ENCODE data around the gene LARGE1.
A peak's percentile ranks its signal among the peaks of the same experiment; 100 is the strongest.

The LARGE1 gene

DNA sequence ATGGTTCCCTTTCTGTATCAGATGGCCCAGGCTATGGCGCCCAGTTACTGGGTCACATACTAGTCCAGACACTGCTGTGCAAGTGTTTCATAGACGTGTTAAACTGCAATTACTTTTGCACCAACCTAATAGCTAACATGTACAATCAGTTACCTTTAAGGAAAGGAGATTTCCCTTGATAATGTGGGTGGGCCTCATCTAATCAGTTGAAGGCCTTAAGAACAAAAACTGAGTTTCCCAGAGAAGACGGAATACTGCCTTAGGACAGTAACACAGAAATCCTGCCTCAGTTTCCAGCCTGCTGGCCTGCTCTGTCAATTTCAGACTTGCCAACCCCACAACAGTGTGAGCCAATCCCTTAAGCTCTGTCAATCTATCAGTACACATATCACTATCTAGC lies 632.2 kb downstream of the LARGE1 start:
- DNase-seq (ENCODE audit: extremely low read depth in 1 of 2, low read depth in 1 of 2), result no peak

DNA sequence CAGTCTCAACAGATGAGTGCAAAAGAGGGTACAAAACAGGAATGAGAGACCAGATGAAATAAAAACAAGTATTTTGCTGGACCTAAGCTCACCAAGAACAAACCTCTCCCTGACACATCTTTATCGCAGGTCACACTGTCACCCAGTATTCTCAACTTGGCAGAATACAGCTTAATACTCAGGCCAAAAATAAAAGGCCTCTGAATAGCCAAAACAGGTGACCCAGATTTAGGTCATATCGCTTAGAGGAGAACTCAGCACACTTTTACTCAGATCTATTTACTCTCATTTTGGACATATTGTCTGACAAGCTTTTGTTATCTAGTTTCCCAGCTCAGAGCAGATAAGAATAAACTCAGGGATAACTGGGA lies 645.2 kb downstream of the LARGE1 start:
- no peak for DNase-seq (ENCODE audit: extremely low read depth in 1 of 2, low read depth in 1 of 2)

DNA sequence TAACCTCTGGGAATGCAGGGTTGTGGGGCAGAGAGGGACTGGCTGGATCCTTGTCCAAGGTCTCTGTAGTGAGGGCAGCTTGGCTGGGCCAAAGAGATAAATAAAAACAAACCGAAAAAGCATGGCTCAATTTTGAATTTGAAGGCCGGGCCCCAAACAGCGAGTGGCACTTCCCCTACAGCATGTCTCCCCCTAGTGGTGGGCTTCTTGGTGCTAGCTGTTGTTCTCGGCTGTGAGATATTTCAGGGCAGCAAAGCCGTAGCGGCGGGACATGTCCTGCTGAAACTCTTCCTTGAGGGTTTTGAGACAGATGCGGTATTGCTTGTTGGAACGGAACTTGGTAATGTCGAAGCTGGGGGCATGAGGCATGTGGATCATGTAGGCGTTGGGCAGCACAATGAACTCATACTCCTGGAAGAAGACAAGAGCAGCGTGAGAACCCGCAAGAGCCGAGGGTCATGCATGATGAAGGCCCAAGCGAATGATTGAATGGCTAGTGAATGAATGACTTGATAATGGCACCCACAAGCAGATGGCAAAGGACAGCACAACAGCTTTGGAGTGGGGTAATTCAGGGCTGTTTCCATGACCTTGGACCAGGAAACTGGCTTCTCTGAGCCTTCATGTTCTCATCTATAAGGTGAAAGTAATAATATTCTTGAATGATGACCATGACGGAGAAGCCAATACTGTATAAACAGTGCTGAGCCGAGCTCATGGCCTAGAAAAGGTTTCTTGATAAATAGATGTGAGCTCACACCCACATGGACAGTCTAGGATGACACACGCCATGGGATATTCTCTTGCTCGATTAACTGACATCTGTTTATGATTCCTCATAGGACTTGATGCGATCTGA lies 645.8 kb downstream of the LARGE1 start:
- peak in 1 of 2 donors; percentile 1 for DNase-seq (ENCODE audit: extremely low read depth in 1 of 2, low read depth in 1 of 2)

DNA sequence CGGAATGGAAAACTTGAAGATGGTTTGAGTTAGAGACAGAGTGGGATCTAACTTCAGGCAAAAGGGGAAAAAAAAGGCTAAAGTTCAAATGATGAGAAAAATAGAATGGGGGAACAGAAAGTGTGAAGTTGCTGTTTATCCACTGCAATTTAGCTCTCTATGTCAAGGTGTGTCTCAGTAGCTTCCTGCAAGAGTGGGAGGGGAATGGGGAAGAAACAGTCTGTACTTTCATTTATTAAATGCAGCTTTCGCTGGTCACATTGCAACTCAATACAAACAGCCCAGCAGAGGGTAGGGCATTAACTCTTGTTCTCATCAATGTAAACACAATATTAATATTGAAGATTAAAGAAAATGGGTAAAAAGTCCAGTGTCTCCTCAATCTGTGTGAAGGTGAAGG lies 647.4 kb downstream of the LARGE1 start:
- DNase-seq (ENCODE audit: extremely low read depth in 1 of 2, low read depth in 1 of 2), result no peak

DNA sequence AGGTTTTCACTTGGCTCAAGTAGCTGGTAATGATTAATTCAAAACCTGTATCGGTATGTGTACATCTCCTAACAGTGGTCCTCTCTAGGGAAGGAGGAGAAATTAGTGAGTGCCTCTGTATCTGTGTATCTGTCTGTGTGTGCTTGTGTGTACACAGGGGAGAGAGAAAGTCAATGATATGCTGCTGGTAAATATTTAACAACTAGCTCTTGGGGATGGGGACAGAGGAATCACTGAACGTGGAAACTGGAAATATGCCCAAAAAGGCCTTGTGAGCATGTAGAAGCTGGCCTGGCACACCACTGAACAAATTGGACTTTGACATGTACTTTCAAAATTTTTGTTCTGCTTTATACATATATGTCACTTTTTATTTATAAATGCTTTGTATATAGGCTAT lies 648.1 kb downstream of the LARGE1 start:
- DNase-seq (ENCODE audit: extremely low read depth in 1 of 2, low read depth in 1 of 2), result no peak

DNA sequence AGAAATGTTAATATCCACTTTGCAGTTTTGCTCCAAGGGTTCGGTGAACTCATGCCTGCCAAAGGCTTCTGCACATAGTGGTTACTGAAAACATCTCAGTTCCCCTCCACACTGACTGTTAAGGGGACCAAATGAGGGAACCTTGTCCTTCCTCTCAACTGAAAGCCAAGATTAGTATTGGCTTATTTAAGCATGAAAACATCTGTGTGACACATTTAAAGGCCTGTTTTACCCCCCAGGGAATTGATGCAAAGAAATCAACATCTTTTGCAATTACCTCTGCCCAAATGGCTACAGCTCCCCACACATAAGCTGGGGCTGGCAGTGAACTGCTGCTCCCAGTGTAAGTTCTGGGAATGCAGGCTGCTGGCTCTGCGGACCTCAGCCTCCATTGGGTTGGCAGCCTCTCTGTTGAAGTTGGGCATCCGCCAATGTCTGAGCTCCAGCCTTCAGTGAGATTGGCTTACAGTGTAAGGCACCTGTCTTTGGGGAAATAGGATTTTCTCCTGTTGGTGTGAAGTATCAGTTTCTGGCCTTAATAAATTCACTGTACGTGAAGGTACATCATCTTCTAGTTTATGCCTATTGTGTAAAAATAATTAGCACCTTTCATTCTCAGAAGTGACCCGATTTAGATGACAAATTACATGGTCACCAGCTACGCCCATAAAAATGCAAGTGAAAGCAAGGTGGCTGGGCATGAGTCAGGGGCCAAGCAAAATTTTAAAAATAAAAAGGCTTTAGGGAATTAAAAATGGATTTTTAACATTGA lies 648.7 kb downstream of the LARGE1 start:
- no peak for DNase-seq (ENCODE audit: extremely low read depth in 1 of 2, low read depth in 1 of 2)

DNA sequence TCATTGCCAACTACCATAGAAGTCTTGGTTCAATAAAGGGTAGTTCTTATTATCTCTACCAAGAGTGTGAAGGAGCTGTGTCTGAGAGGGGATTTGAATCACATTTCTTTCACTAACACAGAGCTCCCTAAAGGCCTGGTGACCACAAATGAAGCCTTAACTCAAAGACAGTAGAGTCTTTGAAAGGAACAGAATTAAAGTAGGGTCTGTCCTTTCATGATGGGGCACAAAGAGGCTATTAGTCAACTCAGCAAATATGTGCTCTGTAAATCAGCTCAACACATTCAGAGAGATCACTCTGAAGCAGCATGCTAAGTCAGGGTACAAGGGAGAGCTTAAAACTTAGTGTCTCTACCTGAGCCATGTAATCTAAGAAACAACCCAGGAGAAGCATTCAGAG lies 649.7 kb downstream of the LARGE1 start:
- no peak for DNase-seq (ENCODE audit: extremely low read depth in 1 of 2, low read depth in 1 of 2)

DNA sequence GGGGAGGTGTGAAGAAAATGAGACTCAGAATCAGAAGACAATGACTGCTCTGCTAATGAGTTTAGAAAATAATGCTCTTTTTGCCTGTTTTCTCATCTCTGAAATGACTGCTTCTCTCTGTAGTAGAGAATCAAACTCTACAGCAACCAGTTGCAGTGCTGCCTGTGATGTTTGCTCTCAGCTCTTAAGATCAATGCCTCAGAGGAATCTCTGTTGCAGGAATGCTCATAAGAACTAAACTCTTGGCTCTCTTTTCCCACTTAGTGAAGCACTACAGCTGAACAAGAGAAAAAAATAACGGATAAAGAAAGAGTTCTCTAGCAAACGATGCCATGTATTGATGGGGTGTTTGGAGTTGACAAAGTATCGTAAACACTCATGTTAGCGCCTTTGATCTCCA lies 658.6 kb downstream of the LARGE1 start:
- no peak for DNase-seq (ENCODE audit: extremely low read depth in 1 of 2, low read depth in 1 of 2)

DNA sequence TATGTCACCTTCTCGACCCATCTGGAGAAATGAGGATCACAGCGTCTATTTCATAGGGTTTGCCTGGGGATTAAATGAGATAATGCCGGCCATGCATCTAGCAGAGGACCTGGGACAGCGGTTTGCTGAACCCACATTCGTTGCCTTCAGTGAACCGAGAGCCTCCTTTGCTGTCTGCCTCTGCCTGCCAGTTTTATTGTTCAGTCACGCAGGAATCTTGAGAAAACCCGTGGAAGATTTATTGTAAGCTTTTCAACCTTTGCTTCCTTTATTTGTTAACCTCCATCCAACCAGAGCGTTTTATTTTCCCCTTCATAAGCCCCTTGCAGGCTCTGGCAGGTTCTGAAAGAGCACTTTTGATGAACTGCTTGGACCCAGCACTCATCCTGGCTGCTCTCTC lies 659.8 kb downstream of the LARGE1 start:
- no peak for DNase-seq (ENCODE audit: extremely low read depth in 1 of 2, low read depth in 1 of 2)

DNA sequence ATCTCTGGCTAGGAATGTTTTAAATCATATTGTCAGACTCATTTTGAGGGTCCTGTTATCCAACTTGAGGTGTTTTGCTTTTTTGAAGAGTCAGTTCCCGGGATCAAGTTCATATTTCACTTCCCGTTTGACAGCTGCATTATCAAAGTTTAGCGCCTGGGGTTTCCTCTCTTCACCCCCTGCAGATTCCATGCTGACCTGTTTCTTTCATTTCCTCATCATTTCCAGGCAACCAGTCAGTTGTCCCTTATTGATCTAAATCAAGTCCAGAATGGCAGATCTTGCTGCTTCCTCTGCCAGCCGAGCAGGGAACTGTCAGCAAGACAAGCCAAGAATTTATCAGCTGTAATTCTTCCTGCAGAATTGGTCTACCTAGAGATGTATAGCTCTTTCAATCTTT lies 664.5 kb downstream of the LARGE1 start:
- no peak for DNase-seq (ENCODE audit: extremely low read depth in 1 of 2, low read depth in 1 of 2)

DNA sequence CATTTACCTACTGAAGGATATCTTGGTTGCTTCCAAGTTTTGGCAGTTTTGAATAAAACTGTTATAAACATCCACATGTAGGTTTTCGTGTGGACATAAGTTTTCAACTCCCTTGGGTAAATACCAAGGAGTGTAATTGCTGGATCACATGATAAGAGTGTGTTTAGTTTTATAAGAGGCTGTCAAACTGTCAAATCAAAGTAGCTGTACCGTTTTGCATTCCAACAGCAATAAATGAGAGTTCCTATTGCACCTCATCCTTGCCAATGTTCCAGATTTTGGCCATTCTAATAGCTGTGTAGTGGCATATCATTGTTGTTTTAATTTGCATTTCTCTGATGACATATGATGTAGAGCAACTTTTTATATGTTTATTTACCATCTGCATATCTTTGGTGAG lies 671.3 kb downstream of the LARGE1 start:
- DNase-seq (ENCODE audit: extremely low read depth in 1 of 2, low read depth in 1 of 2), result no peak

DNA sequence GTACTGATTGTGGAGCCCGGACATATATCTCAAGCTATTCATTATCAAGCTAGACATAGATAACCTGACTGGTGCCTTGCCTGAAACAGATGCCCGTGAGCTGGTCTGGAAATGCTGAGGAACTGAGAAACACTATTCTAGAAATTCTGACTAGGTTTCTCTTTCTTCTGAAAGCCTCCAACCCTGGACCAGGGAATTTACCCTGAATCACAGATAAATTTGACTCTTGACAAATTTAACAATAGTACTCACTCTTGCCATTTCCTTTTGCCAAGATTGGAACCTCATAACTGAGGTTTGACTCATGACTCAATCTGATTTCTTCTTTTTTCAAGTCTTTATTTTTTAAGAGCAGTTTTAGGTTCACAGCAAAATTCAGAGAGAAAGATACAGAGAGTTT lies 672.5 kb downstream of the LARGE1 start:
- no peak for DNase-seq (ENCODE audit: extremely low read depth in 1 of 2, low read depth in 1 of 2)

DNA sequence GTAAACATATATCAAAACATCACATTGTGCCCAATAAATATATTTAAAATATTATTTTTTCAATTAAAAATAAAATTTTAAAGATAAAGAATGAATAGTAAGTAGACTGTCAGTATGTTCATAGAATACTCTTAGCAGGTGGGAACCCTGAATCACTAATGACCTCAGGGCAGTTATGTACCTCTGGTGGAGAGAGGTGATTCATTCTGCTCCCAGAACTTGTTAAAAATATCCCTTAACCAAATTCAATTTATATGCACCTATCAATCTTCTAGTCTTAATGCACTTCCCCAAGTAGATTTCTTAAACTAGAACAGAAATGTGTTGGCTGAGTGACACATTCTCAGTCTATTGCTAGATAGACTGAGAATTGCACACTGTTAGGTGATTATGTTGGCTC lies 678.2 kb downstream of the LARGE1 start:
- DNase-seq (ENCODE audit: extremely low read depth in 1 of 2, low read depth in 1 of 2), result no peak

DNA sequence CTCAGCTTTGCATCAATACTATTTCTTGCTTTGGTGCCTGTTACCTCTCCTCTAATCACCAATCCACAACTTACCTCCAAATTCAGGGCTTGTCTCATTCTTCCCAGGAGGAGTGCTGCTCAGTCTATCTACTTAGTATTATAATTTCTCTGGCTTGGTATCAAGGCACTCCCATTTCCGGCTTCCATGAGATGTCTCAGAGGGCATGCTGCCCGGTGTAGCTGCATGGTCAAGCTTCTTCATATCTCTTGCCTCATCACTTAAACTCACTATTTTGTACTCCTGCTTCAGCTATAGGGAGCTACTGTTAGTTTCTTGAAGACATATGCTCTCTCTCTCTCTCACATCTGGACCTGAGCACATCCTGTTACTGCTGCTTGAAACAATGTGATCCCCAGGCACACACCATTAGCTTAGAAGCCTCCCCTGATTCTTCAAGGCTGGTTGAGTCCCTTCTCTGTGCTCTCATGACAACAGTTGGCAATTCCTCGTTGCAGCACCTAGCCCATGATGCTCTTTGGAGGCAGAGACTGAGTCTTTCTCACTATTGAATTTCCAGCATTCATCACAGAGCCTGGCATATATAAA lies 679.3 kb downstream of the LARGE1 start:
- DNase-seq (ENCODE audit: extremely low read depth in 1 of 2, low read depth in 1 of 2), result no peak

DNA sequence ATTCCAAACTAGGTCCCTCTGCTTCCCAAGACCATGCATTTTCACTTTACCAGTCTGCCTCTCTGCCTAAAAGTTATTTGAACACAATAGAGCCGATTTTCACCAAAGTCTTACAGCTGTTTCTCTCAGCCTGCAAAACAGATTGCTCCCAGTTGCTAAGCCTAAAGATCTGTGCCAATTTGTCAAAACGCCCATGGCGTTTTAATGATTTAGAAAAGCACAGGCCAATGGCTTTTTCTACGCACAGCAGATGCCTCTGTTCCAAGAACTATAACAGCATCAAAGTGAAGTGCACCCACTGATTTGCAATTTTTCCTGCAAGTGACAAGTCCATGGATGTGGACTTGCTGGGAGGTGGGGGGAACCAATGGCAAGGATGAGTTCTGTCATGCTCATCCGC lies 688.2 kb downstream of the LARGE1 start:
- no peak for DNase-seq (ENCODE audit: extremely low read depth in 1 of 2, low read depth in 1 of 2)

DNA sequence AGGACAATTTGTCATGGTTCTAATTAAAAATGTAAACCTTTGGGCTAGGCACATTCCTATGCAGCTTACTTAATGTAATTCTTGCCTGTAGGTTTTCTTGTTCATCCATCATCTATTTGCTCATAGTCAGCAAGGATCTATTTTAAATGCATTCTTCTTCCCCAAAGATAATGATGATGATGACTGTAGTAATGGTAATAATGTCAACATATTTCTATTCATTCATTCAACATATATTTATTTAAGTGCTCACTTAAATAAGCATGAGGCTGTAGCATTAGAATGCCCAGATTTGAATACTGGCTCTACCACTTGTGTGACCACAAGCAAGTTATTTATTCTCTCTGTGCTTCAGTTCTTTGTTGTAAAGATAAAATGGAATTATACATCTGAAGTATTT lies 692.5 kb downstream of the LARGE1 start:
- no peak for DNase-seq (ENCODE audit: extremely low read depth in 1 of 2, low read depth in 1 of 2)

DNA sequence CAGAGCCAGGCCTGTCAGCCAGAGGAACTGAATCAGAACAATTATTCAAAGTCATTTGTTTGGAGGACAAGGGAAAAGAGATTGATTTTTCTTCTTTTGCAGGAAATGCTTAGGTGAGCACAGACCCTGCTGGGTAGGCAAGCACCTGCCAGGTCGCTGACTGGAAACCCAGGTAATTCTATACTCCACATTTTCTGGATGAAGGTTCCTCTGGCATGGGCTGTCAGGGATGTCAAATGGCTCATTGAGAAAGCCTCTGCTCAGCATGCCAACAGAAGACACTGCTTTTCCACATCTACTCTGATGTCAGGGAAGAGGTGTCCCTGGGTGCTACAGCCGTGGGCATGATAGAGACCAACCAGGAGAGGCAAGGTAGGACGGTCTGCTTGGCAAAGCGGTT lies 695.4 kb downstream of the LARGE1 start:
- DNase-seq (ENCODE audit: extremely low read depth in 1 of 2, low read depth in 1 of 2), result no peak
